SK-N-SH (cell line): ENCODE results near the gene SEC23A.

Source experiments
- CTCF ChIP-seq: fragments of 200-600 bp; sonication (generic); IDR thresholded peaks from 2 replicates; pipeline ENCODE4 v1.6.1; 2017; ENCODE audit warnings: antibody characterized with exemption, mild to moderate bottlenecking, moderate library complexity
- EP300 ChIP-seq, 2 experiments: IDR thresholded peaks; 2 replicates each; pipeline versions ENCODE4 v1.4.0 to v1.6.1; 2012; ENCODE audit warnings: borderline replicate concordance in 1 of 2, low read depth in 1 of 2, low read length in 1 of 2
- FOXM1 ChIP-seq: IDR thresholded peaks from 2 replicates; pipeline ENCODE4 v1.4.0; 2012; ENCODE audit warnings: low read depth, mild to moderate bottlenecking
- JUND ChIP-seq: IDR thresholded peaks from 2 replicates; pipeline ENCODE4 v1.4.0; 2012
- MXI1 ChIP-seq: IDR thresholded peaks from 2 replicates; pipeline ENCODE4 v1.6.1; 2012; ENCODE audit warnings: mild to moderate bottlenecking, low read depth, low read length, improper control_type of control experiment
- NFIC ChIP-seq: IDR thresholded peaks from 2 replicates; pipeline ENCODE4 v1.4.0; 2012; ENCODE audit warnings: borderline replicate concordance
- POLR2AphosphoS5 ChIP-seq: IDR thresholded peaks from 2 replicates; pipeline ENCODE4 v1.6.1; 2012; ENCODE audit warnings: low read depth, low read length
- RAD21 ChIP-seq: IDR thresholded peaks from 2 replicates; pipeline ENCODE4 v1.6.1; 2012; ENCODE audit warnings: mild to moderate bottlenecking, low read length
- RCOR1 ChIP-seq: fragments of 150-350 bp; IDR thresholded peaks from 2 replicates; pipeline ENCODE4 v1.6.1; 2017; ENCODE audit warnings: antibody characterized with exemption, low read length
- RXRA ChIP-seq: IDR thresholded peaks from 2 replicates; pipeline ENCODE4 v1.4.0; 2012; ENCODE audit warnings: low read depth, mild to moderate bottlenecking, borderline replicate concordance
- SIN3A ChIP-seq: IDR thresholded peaks from 2 replicates; pipeline ENCODE4 v1.6.1; 2012; ENCODE audit warnings: low read depth, mild to moderate bottlenecking, low read length, moderate library complexity, borderline replicate concordance
- SMC3 ChIP-seq: IDR thresholded peaks from 2 replicates; pipeline ENCODE4 v1.6.1; 2012; ENCODE audit warnings: low read depth, low read length, improper control_type of control experiment
- YY1 ChIP-seq: IDR thresholded peaks from 2 replicates; pipeline ENCODE4 v1.4.0; 2012; ENCODE audit warnings: low read depth, mild to moderate bottlenecking

- TF ChIP-seq RAD21 (peak; percentile 36), CTCF (peak; percentile 54), POLR2AphosphoS5 (no peak), MXI1 (no peak), NFIC (no peak), YY1 (no peak), FOXM1 (no peak), RXRA (no peak), EP300 (IDR thresholded peaks at IDR 0.05; ENCODE audit: borderline replicate concordance in 1 of 2, low read depth in 1 of 2, low read length in 1 of 2) (no peak), SMC3 (peak; percentile 38), RCOR1 (no peak), JUND (no peak), SIN3A (no peak)
Measured at GRCh38 chr14:39107591-39107996, 4.6 kb upstream of the SEC23A start.
